ENCODE data around the gene FABP7.

The FABP7 gene

GRCh38 chr6:122791310-122791679 lies 11.8 kb downstream of the FABP7 start:
- Histone ChIP-seq H4K8ac (ENCODE audit: low read depth, low read length) (no peak overlapping the region), H2BK120ac (ENCODE audit: low read depth, low read length) (no peak overlapping the region), H4K5ac (ENCODE audit: low read length) (no peak overlapping the region), H3K9ac (ENCODE audit: low read length) (no peak overlapping the region), H3K79me2 (ENCODE audit: control insufficient read depth, insufficient read depth, low read length) (no peaks in the 10 kb centered on the region), H2BK15ac (replicated peaks; ENCODE audit: low read depth) (no peak overlapping the region), H2AK5ac (ENCODE audit: low read length) (no peak overlapping the region), H3K4me2 (ENCODE audit: low read length) (no peak overlapping the region), H3K23ac (ENCODE audit: low read length) (no peak overlapping the region), H3K27ac (ENCODE audit: low read depth, low read length) (no peak overlapping the region), H2BK5ac (ENCODE audit: low read length) (no peak overlapping the region), H3K18ac (ENCODE audit: low read length) (no peak overlapping the region), H3K56ac (ENCODE audit: low read length) (no peak overlapping the region), H3K27me3 (ENCODE audit: insufficient read depth, low read length, poor library complexity) (no peaks in the 10 kb centered on the region), H3K36me3 (ENCODE audit: control insufficient read depth, insufficient read depth, low read length) (no peaks in the 10 kb centered on the region), H3K79me1 (ENCODE audit: low read length) (no peaks in the 10 kb centered on the region), H3K4me1 (ENCODE audit: control insufficient read depth, low read depth, low read length) (peaks cover 2% of the 10 kb centered on the region), H3K4ac (ENCODE audit: low read depth, low read length) (no peak overlapping the region), H3K4me3 (ENCODE audit: low read length) (no peak overlapping the region)
- no peak for DNase-seq
- no CpG with 5 or more reads among the region's 2 CpGs for WGBS (ENCODE audit: extremely low coverage, insufficient coverage, low lambda C conversion rate)

DNA sequence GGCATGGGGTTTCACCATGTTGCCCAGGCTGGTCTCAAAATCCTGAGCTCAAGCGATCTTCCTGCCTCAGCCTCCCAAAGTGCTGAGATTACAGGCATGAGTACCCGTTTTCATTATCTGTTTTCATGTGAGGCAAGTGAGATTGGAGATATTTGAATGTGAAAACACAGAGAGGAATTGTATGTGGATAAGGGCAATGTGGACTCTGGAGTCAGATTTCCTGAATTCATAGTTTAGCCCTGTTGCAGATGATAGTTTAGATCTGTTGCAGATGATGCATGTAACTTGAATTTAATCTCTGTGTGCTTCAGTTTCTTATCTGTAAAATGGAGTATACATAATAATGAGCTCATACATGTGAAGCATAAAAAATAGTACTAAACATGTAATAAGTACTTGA lies 13.2 kb downstream of the FABP7 start:
- no peak overlapping the region for H3K23ac ChIP-seq (ENCODE audit: low read length)
- no peak for DNase-seq
- no CpG with 5 or more reads among the region's 2 CpGs for WGBS (ENCODE audit: extremely low coverage, insufficient coverage, low lambda C conversion rate)
- no peak overlapping the region for H3K9ac ChIP-seq (ENCODE audit: low read length)
- no peaks in the 10 kb centered on the region for H3K79me1 ChIP-seq (ENCODE audit: low read length)
- no peak overlapping the region for H3K27ac ChIP-seq (ENCODE audit: low read depth, low read length)
- H3K36me3 ChIP-seq (ENCODE audit: control insufficient read depth, insufficient read depth, low read length): no peaks in the 10 kb centered on the region
- no peak overlapping the region for H3K4ac ChIP-seq (ENCODE audit: low read depth, low read length)
- H2AK5ac ChIP-seq (ENCODE audit: low read length): no peak overlapping the region
- no peak overlapping the region for H3K56ac ChIP-seq (ENCODE audit: low read length)
- no peaks in the 10 kb centered on the region for H3K79me2 ChIP-seq (ENCODE audit: control insufficient read depth, insufficient read depth, low read length)
- no peak overlapping the region for H2BK120ac ChIP-seq (ENCODE audit: low read depth, low read length)
- no peak overlapping the region for H4K8ac ChIP-seq (ENCODE audit: low read depth, low read length)
- H2BK15ac ChIP-seq (replicated peaks; ENCODE audit: low read depth): no peak overlapping the region
- no peak overlapping the region for H3K4me2 ChIP-seq (ENCODE audit: low read length)
- H3K27me3 ChIP-seq (ENCODE audit: insufficient read depth, low read length, poor library complexity): no peaks in the 10 kb centered on the region
- H3K18ac ChIP-seq (ENCODE audit: low read length): no peak overlapping the region
- no peak overlapping the region for H2BK5ac ChIP-seq (ENCODE audit: low read length)
- H3K4me1 ChIP-seq (ENCODE audit: control insufficient read depth, low read depth, low read length): peaks cover 2% of the 10 kb centered on the region
- no peak overlapping the region for H4K5ac ChIP-seq (ENCODE audit: low read length)
- no peak overlapping the region for H3K4me3 ChIP-seq (ENCODE audit: low read length)

- H3K4me1 ChIP-seq (ENCODE audit: control insufficient read depth, low read depth, low read length): no peaks in the 10 kb centered on the region
- no peak overlapping the region for H4K5ac ChIP-seq (ENCODE audit: low read length)
- no peak overlapping the region for H2BK15ac ChIP-seq (replicated peaks; ENCODE audit: low read depth)
- H3K36me3 ChIP-seq (ENCODE audit: control insufficient read depth, insufficient read depth, low read length): no peaks in the 10 kb centered on the region
- no peak overlapping the region for H3K27ac ChIP-seq (ENCODE audit: low read depth, low read length)
- no peak overlapping the region for H3K4me2 ChIP-seq (ENCODE audit: low read length)
- no peaks in the 10 kb centered on the region for H3K79me1 ChIP-seq (ENCODE audit: low read length)
- H3K4ac ChIP-seq (ENCODE audit: low read depth, low read length): no peak overlapping the region
- no peak overlapping the region for H3K56ac ChIP-seq (ENCODE audit: low read length)
- H3K23ac ChIP-seq (ENCODE audit: low read length): no peak overlapping the region
- no peak overlapping the region for H3K9ac ChIP-seq (ENCODE audit: low read length)
- no peaks in the 10 kb centered on the region for H3K27me3 ChIP-seq (ENCODE audit: insufficient read depth, low read length, poor library complexity)
- H2BK120ac ChIP-seq (ENCODE audit: low read depth, low read length): no peak overlapping the region
- no peak overlapping the region for H3K4me3 ChIP-seq (ENCODE audit: low read length)
- no peak for DNase-seq
- no peak overlapping the region for H2BK5ac ChIP-seq (ENCODE audit: low read length)
- no CpG with 5 or more reads among the region's 3 CpGs for WGBS (ENCODE audit: extremely low coverage, insufficient coverage, low lambda C conversion rate)
- no peak overlapping the region for H2AK5ac ChIP-seq (ENCODE audit: low read length)
- H3K79me2 ChIP-seq (ENCODE audit: control insufficient read depth, insufficient read depth, low read length): no peaks in the 10 kb centered on the region
- H4K8ac ChIP-seq (ENCODE audit: low read depth, low read length): no peak overlapping the region
- H3K18ac ChIP-seq (ENCODE audit: low read length): no peak overlapping the region
These were observed 18.0 kb downstream of the FABP7 start for GRCh38 chr6:122797537-122797936.

DNA sequence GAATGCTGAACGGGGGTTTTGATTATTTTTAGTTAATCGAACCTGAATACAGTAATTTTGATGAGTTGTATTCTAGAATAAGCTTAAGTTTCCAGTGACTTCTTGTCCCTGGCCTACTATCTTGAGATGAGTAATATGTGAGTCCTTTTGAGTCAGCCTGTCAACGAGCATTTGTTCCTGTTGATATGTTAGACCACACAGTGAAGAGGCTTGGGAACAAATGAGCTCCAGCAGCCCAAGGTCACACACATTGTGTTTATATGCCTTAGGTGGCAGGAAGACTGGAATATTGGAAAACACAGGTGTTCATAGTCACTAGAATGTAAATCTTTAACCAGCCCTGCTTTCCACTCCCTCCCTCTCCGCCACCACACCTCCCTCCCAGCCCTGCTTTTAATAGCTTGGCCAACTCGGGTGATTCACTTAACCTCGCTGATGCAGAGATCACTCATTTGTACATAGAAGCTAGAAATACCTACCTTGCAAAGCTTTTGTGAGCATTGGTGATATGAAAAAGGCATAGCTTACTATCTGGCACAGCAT lies 18.7 kb downstream of the FABP7 start:
- no peak overlapping the region for H3K27ac ChIP-seq (ENCODE audit: low read depth, low read length)
- DNase-seq: no peak
- no CpG with 5 or more reads among the region's 6 CpGs for WGBS (ENCODE audit: extremely low coverage, insufficient coverage, low lambda C conversion rate)

GRCh38 chr6:122799140-122799745 lies 19.7 kb downstream of the FABP7 start:
- Histone ChIP-seq H3K4me3 (ENCODE audit: low read length) (no peak overlapping the region), H3K56ac (ENCODE audit: low read length) (no peak overlapping the region), H2BK120ac (ENCODE audit: low read depth, low read length) (no peak overlapping the region), H4K5ac (ENCODE audit: low read length) (no peak overlapping the region), H3K27me3 (ENCODE audit: insufficient read depth, low read length, poor library complexity) (no peaks in the 10 kb centered on the region), H2BK15ac (replicated peaks; ENCODE audit: low read depth) (no peak overlapping the region), H3K79me2 (ENCODE audit: control insufficient read depth, insufficient read depth, low read length) (no peaks in the 10 kb centered on the region), H3K4ac (ENCODE audit: low read depth, low read length) (no peak overlapping the region), H3K4me2 (ENCODE audit: low read length) (no peak overlapping the region), H3K18ac (ENCODE audit: low read length) (no peak overlapping the region), H3K23ac (ENCODE audit: low read length) (no peak overlapping the region), H3K27ac (ENCODE audit: low read depth, low read length) (no peak overlapping the region), H3K4me1 (ENCODE audit: control insufficient read depth, low read depth, low read length) (no peaks in the 10 kb centered on the region), H2BK5ac (ENCODE audit: low read length) (no peak overlapping the region), H4K8ac (ENCODE audit: low read depth, low read length) (no peak overlapping the region), H3K9ac (ENCODE audit: low read length) (no peak overlapping the region), H2AK5ac (ENCODE audit: low read length) (no peak overlapping the region), H3K79me1 (ENCODE audit: low read length) (no peaks in the 10 kb centered on the region), H3K36me3 (ENCODE audit: control insufficient read depth, insufficient read depth, low read length) (no peaks in the 10 kb centered on the region)
- no peak for DNase-seq
- WGBS (ENCODE audit: extremely low coverage, insufficient coverage, low lambda C conversion rate): no CpG with 5 or more reads among the region's 4 CpGs

More for the DNA sequence above, 18.7 kb downstream of the FABP7 start:
- Histone ChIP-seq H3K9ac (ENCODE audit: low read length) (no peak overlapping the region), H3K56ac (ENCODE audit: low read length) (no peak overlapping the region), H2AK5ac (ENCODE audit: low read length) (no peak overlapping the region), H4K8ac (ENCODE audit: low read depth, low read length) (no peak overlapping the region), H3K79me2 (ENCODE audit: control insufficient read depth, insufficient read depth, low read length) (no peaks in the 10 kb centered on the region), H3K4ac (ENCODE audit: low read depth, low read length) (no peak overlapping the region), H3K4me2 (ENCODE audit: low read length) (no peak overlapping the region), H2BK5ac (ENCODE audit: low read length) (no peak overlapping the region), H3K79me1 (ENCODE audit: low read length) (no peaks in the 10 kb centered on the region), H3K4me1 (ENCODE audit: control insufficient read depth, low read depth, low read length) (no peaks in the 10 kb centered on the region), H3K27me3 (ENCODE audit: insufficient read depth, low read length, poor library complexity) (no peaks in the 10 kb centered on the region), H3K36me3 (ENCODE audit: control insufficient read depth, insufficient read depth, low read length) (no peaks in the 10 kb centered on the region), H3K23ac (ENCODE audit: low read length) (no peak overlapping the region), H4K5ac (ENCODE audit: low read length) (no peak overlapping the region), H2BK120ac (ENCODE audit: low read depth, low read length) (no peak overlapping the region), H3K18ac (ENCODE audit: low read length) (no peak overlapping the region), H2BK15ac (replicated peaks; ENCODE audit: low read depth) (no peak overlapping the region), H3K4me3 (ENCODE audit: low read length) (no peak overlapping the region)

Data from mesendoderm (in vitro differentiated cells).